Inferior parietal cortex (tissue), 1 donor: ENCODE results near the gene CGRRF1.

ENCODE experiments used
- DNase-seq: peaks from one replicate; pipeline ENCODE4 v3.0.0-alpha.2; 2016; ENCODE audit errors: extremely low spot score

CGRRF1 gene

GRCh38 chr14:54577494-54577893, 67.8 kb downstream of the CGRRF1 start:
- no peak for DNase-seq

GRCh38 chr14:54577977-54578376, 68.3 kb downstream of the CGRRF1 start:
- DNase-seq = no peak

- no peak for DNase-seq
Measured at GRCh38 chr14:54579621-54580020, 69.9 kb downstream of the CGRRF1 start.

GRCh38 chr14:54580933-54581332, 71.2 kb downstream of the CGRRF1 start:
- no peak for DNase-seq

- DNase-seq = no peak
Measured at GRCh38 chr14:54582334-54582733, 72.6 kb downstream of the CGRRF1 start.

GRCh38 chr14:54584097-54584496, 74.4 kb downstream of the CGRRF1 start:
- DNase-seq = no peak

GRCh38 chr14:54585214-54585613, 75.5 kb downstream of the CGRRF1 start:
- no peak for DNase-seq
